GM21723 (cell line): Measurements from ENCODE around the gene DNASE2B.

Experiments used
- ATAC-seq: cut with Tn5 transposase; IDR thresholded peaks from one replicate; pipeline ENCODE4 v1.9.1; 2021; ENCODE audit warnings: mild to moderate bottlenecking, moderate library complexity; ENCODE audit not compliant: unreplicated experiment

Gene DNASE2B

DNA sequence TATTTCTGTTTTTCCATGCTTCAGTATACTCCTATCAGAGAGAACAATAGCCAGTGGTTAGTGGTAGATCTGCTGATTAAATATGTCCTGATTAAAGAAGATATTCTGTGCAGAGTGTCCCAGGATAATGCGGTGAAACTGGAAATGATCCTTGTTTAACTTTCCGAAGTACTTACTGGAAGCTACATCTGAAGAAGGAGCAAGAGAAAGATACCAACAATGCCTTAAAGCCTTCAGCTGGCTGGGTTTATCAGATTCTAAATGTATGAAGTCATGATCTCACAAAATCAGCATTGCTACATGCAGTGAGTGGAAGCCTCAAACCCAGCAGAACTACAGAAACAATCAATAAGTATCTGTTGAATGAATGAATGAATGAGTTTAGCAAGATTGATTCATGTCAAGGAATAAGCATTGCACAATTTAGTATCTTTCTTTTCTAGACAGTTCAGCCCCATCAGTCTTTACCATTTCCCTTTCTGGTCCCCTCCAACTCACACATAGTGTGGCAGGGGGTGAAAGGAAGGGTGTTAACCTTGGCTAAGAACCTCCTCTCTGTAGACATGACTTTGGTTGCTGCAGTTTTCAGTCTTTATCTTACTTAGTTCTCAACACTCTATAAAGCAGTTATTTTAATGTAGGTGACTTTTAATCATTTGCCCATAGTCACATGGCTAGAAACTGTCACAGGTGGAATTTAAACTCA, 24.7 kb upstream of the DNASE2B start:
- no peak for ATAC-seq

DNA sequence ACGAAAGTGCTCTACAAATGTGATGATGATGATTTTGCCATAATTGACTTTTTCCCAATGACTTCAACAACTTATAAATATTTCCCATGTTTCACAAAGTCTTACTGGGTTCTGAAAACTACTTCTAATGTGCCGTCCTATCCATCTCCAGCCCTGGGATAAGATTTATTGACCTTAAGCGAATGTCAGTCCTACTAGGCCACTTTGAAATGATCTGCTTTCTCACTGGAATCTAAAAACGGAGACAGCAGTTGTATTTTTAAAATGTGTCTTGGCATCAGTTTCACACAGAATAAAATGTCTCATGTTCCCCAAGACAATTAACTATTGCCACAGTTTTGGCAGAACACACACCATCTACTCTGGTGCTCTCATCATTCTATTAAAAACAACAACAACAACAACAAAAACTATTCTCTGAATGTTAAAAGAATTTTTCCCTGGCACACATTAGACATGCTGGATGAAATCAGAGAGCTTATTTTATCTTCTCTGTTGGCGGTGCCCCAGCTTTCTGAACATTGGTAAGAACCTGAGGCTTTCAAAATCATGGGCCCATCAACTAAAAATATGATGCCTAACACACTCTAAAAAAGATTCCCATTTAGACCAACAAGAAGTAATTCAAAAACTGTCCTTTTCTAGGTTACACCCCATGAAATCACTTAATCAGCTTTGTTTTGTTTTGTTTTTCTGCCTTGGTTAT, 23.1 kb upstream of the DNASE2B start:
- no peak for ATAC-seq

DNA sequence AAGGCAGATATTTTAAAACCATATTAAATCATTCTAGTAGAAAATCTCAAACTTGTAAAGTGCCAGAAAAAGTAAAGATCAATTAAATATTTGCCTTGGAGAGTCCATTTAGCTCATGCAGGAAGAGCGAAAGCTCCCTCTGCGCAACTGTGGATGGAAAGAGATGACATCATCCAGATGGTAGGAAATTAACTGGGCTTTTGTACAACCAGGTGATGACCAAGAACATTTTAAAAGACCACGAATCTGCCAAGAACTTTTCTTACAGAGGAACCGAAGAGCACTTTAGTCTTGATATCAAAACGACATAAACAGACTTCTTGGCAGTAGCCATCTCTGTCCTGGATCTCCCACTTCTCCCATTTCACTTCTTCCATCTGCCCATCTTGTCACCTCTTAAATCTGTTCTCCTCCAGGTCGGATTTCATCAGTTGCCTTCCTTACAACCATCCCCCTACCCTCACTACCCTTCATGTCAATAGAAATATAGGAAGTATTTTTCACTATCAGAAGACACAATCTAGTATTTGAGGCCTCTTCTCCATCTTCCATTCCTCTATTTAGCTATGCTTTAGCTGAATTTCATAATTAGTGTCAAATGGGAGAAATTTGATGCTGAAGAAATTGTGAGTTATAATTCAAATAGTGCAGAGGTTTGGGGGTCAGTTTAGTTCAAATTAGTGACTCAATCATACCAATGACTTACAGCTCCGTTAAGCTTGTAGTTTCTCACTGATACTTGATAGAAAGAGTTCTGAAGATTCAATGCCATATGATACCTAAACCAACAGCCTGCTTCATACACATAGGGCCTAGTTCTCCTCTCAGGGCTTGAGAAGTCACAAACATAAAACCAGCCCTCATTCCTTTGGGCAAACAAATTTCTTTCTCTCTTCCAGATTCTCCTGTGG, 22.0 kb upstream of the DNASE2B start:
- ATAC-seq, result no peak

DNA sequence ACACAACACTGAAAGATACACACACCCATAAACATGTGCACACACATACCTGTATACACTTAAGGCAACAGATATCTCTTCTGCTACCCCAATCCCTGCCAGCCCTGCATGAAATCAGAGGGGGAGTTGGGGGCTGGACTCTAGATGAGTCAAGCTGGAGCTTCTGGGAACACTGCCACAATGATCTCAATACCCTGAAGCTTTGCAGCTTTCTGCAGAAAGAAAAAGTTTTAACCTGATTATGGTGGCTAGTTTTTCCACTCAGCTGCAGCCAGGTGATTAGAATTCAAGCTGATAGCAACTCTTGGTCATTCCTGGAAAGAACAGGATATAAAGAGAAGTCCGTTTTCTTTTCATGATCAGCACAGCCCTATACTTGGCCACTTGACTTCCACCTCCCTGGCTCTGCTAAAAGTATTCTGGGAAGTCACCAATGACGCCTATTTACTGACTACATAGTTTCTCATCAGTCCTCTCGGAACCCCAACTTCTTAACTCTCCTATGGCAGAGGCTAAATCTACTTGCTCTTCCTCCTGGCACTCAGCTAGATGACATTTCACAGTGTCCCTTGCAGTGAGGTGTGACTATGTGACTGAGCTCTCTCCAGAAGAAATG, 20.7 kb upstream of the DNASE2B start:
- ATAC-seq, result no peak

DNA sequence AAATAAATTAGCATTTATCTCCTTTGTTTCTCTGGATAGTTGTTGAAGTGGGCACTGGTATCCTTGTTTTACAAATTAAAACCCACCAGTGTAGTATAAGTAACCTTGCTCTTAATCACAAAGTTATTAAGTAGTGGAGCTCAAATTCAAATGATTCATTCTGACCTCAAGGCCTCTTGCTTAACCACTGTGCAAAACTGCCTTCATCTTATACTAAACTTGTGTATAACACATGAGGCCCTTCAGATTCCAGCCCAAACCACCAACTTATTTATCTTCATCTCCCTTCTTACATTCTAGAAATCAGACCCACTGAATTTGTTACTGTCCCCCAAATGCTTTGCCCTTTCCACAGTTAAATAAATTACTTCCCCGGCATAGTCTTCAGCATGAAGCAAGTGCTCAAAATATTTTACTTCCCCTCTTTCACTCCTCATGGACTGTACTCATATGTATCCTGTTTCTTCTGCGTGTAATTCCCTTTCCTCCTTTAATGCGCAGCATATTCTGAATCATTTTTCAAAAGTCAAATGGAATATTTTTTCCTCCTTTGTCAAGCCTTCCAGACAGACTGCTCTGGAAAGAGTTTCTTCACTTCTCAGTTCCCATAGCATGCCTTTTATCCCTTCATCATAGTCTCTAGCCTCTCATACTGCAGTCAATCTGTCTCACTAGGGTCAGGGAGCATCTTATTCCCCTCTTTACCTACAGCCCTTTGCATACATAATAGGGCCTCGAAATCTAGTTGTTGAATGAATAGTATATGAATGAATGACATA, 19.0 kb upstream of the DNASE2B start:
- no peak for ATAC-seq

DNA sequence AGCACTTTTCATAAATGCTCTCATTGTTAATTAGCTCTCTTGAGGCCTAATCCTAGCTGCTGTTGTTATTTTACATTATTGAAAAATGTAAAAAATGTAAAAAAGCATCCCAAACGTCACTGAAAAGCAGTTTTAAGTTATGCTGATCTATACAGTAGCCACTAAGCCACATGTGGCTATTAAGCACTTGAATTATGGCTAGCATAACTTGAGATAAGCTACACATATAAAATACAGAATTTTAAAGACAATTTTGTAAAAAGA, 18.4 kb upstream of the DNASE2B start:
- no peak for ATAC-seq

DNA sequence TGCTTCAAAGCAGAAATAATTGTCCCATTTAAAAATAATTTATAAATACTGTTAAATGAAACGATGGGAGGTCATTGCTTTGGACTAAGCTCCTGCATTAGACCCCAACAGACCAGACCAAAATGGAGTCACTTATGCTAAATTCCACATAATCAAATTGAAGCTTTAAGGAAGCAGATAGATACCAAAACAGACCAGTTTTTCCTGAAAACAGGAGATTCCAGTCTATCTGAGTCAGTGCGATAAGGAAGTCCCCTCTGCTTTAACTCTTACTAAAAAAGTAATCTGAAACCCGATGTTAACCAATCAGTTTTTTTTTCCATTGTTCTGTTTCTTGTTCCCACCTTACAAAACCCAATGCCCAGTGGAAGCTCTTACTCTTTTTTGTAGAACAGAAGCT, 16.2 kb upstream of the DNASE2B start:
- ATAC-seq, result no peak

DNA sequence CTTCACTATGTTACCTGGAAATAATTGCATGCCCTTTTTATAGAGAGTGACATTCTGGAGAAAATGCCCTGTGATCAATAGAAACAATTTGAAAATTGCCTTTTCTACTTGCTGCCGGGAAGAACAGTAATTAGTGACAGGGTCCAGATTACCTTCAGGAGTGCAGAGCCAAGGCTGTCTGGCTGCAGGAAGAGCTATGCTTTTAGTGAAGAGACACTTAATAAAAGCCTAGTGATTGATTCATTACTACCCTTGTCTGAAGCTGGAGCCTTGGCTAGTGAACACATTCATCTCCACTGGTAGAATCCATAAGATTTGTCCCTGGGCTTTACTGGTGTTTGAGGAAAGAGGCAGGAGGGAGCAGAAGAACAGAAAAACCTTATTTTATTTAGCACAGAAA, 12.9 kb upstream of the DNASE2B start:
- ATAC-seq, result no peak

DNA sequence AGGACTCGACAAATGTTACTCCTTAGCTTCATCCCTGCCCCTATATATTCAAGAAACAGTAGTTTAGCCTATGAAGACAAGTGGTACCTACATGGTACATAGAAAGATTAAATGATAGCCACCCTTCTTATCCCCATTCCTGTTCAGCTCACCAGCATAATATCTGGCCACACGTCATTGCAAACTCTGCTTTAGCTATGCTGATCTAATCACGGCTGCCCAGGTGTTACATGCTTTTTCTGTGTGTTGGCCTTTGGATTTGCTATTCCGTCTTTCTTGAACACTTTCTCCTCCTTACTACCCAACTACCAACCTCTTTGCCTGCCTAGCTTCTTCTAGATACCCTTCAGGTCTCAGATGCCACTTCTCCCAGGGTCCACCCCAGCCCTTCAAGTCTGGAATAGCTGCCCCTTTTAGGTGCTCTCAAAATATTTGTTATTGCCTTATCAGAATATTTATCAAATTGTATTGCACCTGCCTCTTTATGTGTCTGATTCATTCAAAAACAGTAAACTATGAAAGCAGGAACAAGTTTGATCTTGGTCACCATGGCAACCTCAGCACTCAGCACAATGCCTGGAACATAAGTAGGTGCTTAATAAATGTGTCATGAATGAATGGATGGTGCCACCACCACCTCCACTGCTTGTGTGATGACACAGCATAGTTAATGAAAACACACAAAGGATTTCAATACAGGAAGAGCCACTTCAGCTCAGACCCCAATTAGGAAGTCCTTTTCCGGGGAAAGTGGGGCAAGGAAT, 11.4 kb upstream of the DNASE2B start:
- no peak for ATAC-seq

DNA sequence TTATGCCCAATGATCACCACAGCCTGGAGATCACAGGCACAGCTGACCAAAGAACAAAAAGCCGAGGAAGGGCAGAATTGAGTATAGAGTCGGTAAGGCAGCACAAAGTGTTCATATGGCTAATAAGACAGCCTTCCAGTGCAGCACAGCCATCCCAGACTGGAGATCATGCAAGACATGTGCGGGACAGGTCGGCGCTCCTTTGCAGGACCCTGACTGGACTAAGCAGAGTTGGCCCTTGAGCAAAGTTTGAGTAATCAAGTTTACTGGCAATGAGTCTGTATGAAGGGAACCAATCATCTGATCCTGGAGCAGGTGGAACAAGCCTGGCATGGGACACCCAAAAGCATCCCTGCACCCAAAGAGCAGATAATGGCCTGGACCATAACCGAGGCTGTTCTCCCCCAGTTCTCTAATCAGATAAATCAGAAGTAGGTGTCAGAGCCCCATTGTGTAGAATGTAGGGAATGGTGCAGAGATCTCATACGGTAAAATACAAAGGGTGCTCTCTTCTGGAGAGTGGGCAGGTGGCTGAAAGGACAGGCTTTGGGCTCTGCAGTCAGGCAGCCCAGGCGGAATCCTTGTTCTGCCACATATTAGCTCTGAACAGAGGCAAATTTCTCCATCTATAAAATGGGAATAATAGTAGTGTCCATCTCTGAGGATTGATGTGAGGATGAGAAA, 10.7 kb upstream of the DNASE2B start:
- no peak for ATAC-seq

DNA sequence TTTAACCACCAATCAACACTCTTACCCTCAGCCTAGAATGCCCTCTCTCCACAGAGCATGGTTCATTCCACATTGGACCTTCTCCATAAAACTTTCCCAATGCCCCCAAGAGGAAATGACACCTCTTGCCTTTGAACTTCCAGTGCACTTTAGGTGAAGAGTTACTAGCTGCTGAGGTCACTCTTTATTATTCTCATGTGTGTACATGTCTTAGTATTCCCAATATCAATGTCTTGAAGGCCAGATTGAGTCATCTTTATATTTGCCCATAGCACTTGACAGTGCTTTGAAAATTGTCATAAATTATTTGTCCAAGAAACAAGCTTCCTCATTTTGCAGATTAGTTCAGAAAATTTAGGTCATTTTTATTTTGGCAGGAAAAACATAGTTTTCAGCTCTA, 8.1 kb upstream of the DNASE2B start:
- no peak for ATAC-seq

DNA sequence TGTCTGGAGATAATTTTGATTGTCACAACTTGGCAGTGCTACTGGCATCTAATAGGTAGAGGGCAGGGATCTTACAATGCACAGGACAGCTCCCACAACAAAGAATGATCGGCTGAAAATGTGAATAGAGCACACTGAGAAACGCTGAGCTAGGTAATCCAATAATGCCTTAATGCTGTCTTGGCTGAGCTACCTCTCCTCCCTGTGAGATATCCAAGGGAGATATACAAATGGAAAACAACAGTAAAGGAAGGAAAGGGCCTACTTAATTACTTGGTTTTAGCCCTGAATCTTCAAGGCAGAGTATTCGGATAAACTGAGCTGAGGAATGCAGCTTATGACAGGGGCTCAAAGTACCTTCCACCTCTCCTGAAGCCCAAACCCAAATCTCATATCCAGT, 2.9 kb downstream of the DNASE2B start:
- ATAC-seq, result no peak

DNA sequence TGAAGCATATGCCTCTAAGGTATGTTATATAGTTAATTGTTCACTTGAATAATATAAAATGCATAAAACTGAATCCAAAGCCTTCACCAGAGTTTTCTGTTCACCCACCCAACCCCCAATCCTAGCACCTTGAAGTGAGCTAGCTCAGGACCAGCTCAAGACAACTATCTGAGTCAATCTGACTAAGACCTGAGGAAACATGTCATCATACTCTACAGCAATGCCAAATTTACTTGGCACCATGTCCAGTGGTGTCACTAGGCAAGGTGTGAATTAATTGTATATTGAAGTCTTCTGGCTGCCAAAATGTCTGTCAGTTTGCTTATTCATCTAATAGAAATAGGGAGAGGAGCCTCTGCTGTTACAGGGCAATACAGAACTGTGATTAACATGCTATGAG, 3.8 kb downstream of the DNASE2B start:
- ATAC-seq, result no peak

DNA sequence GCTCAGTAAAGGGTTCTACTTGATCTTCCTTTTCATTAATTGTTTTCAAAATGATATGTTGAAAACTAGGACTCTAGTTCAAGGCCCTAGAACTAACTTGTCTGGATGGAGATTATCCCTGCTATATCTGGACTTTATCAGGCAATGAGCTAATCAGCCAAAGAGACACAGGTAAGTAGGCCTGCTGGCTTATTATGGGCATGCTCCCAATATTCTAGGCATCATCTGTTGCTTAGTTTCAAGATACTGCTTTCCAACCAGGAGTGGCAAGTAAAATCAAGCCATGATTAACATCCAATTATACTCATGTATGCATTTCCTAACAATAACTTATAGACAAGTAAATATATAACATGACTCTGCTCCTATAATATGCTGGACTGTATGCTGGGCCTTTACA, 4.2 kb downstream of the DNASE2B start:
- ATAC-seq, result no peak

DNA sequence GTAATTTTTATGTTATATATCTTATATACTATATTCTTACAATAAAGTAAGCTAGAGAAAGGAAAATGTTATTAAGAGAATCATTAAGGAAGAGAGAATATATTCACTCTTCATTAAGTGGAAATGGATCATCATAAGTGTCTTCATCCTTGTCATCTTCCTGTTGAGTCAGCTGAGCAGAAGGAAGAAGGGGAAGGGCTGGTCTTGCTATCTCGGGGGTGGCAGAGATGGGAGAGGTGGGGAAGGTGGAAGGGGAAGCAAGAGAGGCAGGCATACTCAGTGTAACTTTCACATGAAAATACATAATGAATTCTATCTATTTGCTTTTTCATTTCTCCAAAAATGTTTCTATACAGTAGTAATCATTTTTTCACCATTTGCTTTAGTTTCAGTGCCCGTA, 5.1 kb downstream of the DNASE2B start:
- ATAC-seq, result no peak

DNA sequence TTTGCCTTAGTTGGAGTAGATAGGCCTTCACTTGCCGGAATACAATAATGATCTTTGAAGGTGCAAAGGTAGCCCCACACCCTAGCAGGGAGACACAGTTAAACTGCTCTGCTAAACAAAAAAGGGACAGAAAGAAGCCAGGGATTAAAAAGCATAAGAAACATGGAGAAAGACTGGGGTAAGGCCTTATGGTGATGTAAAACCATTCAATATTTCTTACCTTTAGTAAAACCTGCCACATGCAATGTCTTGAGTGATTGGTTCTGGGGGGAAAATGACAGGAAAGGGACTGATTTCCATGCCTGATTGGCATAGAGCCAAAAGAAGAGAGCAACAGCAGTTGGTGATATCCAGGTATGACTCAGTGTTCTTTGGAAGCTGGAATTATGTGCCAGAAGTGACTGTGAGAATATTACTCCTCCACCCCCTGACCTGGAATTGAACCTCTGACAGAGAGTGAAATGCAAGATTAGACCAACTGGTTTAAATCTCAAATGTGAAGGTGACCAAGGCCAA, 8.1 kb downstream of the DNASE2B start:
- ATAC-seq, result no peak

DNA sequence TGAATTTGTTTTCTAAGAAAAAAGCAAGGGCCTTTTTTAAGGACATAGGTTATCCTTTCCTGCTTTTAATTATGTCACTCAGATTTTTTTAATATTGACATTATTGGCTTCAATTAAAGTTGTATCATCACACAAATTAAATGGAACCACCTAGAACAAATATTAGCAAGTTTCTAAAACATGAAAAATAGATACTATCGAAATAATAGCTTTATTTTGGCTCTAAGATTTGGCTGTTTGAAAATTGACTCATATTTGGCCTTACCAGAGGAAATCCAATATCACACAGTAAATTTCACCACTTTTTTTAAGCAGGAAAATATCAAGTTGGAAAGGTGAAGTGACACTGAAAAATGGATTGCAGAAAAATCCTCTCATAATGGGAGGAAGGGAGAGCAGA, 9.2 kb downstream of the DNASE2B start:
- ATAC-seq, result no peak

DNA sequence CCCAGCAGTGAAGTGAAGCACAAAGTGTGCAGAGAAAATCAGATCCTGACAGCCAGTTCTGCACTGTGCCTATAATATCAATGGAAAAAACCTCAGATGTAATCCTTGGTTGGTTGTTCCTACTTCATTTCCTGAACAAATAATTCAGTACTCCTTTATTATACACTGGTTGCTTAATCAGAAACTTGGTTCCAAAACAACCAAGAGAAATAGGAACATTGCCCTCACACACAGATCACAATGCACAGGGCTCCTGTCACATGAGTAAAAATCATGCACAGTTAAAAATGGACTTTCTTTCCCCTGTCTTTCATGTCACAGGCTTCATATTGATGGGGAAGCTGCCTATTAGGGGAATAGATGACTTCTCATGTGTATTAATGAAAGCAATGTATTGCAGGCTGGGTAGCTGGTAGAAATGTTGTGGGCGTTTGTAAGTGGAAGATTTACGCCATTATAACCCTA, 9.7 kb downstream of the DNASE2B start:
- no peak for ATAC-seq

DNA sequence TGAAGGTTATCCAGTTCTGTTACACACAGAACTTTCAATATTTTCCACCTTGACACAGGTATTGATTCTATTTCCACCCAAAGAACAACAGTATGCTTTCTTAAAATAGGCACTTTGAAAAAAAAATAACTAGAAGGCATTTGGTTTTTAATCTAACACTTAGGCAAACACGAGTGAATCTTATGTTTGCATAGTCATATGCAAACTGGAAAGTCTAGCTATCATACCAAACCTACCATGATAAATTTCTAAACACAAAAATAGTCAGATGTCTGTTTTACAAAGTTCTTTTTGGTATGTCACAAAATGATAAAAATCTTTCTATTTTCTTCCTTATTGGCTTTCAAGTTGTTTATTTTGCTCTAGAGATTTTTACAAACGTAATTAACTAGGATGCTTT, 11.6 kb downstream of the DNASE2B start:
- no peak for ATAC-seq
